ENCODE results near the gene EVC.
"Not testable (repeated sequence)": the region's sequence is repeated elsewhere in the genome, so short reads cannot be mapped to it uniquely, and the experiment has no call there.

EVC gene

GRCh38 chr4:5793514-5793913 lies 82.5 kb downstream of the EVC start:
- DNase-seq = no peak

- no peak for DNase-seq
These were observed 84.6 kb downstream of the EVC start for GRCh38 chr4:5795580-5795979.

GRCh38 chr4:5796976-5797375 lies 86.0 kb downstream of the EVC start:
- DNase-seq = no peak

GRCh38 chr4:5797866-5798265 lies 86.9 kb downstream of the EVC start:
- no peak for DNase-seq

GRCh38 chr4:5798462-5798861 lies 87.5 kb downstream of the EVC start:
- DNase-seq = no peak

GRCh38 chr4:5798946-5799345 lies 87.9 kb downstream of the EVC start:
- DNase-seq = no peak

- no peak for DNase-seq
These were observed 88.4 kb downstream of the EVC start for GRCh38 chr4:5799406-5799805.

GRCh38 chr4:5800496-5800895 lies 89.5 kb downstream of the EVC start:
- no peak for DNase-seq

GRCh38 chr4:5801696-5802095 lies 90.7 kb downstream of the EVC start:
- DNase-seq = no peak

- DNase-seq = no peak
These were observed 91.6 kb downstream of the EVC start for GRCh38 chr4:5802565-5802964.

- DNase-seq = no peak
These were observed 93.7 kb downstream of the EVC start for GRCh38 chr4:5804656-5805055.

- no peak for DNase-seq
These were observed 94.3 kb downstream of the EVC start for GRCh38 chr4:5805270-5805669.

GRCh38 chr4:5808081-5808741 lies 97.2 kb downstream of the EVC start:
- DNase-seq = peak; percentile 36

- no peak for DNase-seq
These were observed 98.3 kb downstream of the EVC start for GRCh38 chr4:5809216-5809776.

GRCh38 chr4:5810151-5810550 lies 99.2 kb downstream of the EVC start:
- DNase-seq = no peak

- no peak for DNase-seq
These were observed 99.9 kb downstream of the EVC start for GRCh38 chr4:5810770-5811430.

GRCh38 chr4:5812057-5812456 lies 101.1 kb downstream of the EVC start:
- not testable (repeated sequence) for DNase-seq

- DNase-seq = peak; percentile 61
These were observed 101.7 kb downstream of the EVC start for GRCh38 chr4:5812506-5813229.

- DNase-seq = no peak
These were observed 102.9 kb downstream of the EVC start for GRCh38 chr4:5813882-5814255.

- DNase-seq = no peak
These were observed 103.4 kb downstream of the EVC start for GRCh38 chr4:5814421-5814820.

GRCh38 chr4:5815641-5816040 lies 104.6 kb downstream of the EVC start:
- DNase-seq = no peak

- no peak for DNase-seq
These were observed 105.1 kb downstream of the EVC start for GRCh38 chr4:5816101-5816500.

- no peak for DNase-seq
These were observed 105.9 kb downstream of the EVC start for GRCh38 chr4:5816851-5817375.

All from NCI-H1092 treated with DMSO at 0.1 percent for 48 hours (cell line).